Activated CD4-positive, CD25-positive, alpha-beta regulatory T cell treated with anti-CD3 and anti-CD28 coated beads, Interleukin-2, amount 50 U/mL, for 72 hours (primary cell): ENCODE results near the gene CHST2.
"Not testable (repeated sequence)": the region's sequence is repeated elsewhere in the genome, so short reads cannot be mapped to it uniquely, and the experiment has no call there.

Experiments used
- DNase-seq: peaks from one replicate; pipeline ENCODE4 v3.0.0; 2021

Gene CHST2

DNA sequence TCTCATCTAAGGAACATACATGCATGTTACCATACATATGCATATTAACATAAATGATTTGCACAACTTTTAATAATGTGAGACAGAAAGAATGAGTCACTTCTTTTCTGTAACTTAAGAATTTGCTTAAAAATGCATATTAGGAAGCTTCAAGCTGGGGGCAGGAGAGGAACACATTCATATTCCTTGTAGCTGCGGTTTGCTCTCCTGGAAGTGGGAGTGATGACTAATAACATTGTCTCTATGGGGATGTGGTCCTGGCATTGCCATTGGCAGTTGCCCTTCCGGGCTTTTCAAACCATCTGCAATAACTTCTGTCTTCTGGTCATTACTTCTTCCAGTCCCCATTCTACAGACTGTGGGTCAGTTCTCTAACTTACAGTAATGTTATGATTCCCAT, 15.6 kb downstream of the CHST2 start:
- no peak for DNase-seq

DNA sequence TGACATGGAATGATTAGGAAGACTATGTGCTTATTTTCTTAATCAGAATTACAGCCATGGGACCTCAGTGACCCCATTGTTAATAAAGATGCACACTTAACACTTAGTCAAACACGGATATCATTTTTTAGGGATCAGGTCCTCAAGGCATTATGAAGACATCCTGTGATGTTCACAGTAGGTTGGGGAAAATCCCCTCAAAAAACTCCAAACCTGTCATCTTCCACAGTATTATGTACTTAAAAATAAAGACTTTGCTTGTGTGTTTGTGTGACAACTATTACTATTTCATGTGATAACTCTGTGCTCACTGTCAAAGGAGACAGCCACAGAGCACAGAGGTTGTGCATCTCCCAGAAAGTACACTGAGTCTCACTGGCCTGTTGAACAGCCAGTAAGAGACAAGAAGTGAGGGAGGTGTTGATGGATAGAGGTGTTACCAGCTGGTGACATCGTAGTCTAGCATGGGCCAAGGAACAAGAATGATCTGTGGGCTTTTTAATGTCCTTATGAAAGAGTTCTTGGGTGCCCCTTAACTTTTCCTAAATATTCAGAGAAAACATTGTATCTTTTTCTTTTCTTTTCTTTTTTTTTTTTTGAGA, 18.0 kb downstream of the CHST2 start:
- no peak for DNase-seq

DNA sequence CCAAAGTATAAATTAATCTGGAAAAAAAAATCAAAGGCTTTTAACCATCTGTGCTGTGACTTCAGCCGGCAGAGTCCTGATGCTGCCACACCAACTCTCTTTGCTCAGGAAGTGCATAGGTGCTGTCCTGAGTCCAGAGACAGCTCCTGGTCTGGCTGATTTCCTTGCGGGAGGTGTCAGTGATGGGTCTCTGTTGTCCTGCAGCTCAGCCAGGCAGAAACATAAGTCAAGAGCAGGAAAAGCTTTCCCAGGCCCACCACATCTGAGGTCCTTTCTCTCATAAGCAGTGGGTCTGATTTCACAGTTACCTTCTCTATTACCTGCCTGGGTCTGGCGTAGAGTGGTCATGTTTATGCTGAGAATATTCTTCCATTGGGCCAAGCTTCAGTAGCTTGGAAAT, 19.4 kb downstream of the CHST2 start:
- no peak for DNase-seq

DNA sequence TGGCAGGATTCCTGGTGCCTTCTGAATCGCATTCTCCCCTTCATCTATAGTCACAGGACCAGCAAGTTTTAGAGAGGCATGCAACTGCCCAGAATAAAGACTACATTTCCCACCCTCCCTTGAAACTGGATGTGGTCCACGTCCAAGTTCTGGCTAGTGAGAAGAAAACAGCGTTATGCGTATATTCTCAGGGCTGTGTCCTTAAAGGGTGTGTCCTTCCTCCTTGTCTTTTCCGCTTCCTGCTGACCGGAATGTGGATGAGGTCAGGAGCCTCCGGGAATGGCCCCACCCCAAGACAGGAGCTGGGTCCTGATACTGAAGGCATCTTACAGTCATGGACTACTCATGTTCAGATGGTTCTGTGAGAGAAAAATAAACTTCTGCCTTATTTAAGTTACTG, 20.2 kb downstream of the CHST2 start:
- no peak for DNase-seq

DNA sequence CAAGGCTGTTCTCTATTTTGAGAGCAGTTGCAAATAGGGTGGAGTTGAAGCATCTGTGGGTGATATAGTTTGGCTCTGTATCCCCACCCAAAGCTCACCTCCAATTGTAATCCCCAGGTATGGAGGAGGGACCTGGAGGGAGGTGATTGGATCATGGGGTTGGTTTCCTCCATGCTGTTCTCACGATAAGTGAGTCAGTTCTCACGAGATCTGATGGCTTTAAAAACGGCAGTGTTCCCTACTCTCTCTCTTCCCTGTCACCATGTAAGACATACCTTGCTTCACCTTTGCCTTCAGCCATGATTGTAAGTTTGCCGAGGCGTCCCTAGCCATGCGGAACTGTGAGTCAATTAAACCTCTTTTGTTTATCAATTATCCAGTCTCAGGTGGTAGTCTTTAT, 21.0 kb downstream of the CHST2 start:
- DNase-seq = no peak

DNA sequence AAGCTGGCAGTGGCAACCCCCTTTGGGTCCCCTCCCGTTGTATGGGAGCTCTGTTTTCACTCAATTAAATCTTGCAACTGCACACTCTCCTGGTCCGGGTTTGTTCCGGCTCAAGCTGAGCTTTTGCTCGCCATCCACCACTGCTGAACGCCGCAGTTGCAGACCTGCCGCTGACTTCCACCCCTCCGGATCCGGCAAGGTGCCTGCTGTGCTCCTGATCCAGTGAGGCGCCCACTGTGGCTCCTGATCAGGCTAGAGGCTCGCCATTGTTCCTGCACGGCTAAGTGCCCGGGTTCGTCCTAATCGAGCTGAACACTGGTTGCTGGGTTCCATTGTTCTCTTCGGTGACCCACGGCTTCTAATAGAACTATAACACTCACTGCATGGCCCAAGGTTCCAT, 22.8 kb downstream of the CHST2 start:
- no peak for DNase-seq

DNA sequence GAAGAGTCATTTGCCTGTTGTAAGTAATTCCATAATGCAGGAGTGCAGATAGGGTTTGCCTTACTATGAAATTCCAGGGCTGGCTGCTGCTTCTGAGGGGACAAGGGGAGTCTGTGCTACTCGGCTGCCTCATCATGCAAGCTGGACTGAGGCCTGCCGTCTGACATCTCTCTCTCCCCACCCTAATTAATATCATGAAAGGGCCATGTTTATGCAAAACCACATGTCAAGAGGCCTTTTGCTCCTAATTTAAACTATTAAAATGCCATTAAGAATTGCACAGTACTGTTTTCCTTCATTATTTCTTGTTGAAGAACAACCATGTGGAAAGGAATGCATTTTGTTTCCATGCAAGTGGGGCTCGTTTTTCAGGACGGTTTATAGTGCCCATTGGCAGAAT, 26.3 kb downstream of the CHST2 start:
- DNase-seq = no peak

DNA sequence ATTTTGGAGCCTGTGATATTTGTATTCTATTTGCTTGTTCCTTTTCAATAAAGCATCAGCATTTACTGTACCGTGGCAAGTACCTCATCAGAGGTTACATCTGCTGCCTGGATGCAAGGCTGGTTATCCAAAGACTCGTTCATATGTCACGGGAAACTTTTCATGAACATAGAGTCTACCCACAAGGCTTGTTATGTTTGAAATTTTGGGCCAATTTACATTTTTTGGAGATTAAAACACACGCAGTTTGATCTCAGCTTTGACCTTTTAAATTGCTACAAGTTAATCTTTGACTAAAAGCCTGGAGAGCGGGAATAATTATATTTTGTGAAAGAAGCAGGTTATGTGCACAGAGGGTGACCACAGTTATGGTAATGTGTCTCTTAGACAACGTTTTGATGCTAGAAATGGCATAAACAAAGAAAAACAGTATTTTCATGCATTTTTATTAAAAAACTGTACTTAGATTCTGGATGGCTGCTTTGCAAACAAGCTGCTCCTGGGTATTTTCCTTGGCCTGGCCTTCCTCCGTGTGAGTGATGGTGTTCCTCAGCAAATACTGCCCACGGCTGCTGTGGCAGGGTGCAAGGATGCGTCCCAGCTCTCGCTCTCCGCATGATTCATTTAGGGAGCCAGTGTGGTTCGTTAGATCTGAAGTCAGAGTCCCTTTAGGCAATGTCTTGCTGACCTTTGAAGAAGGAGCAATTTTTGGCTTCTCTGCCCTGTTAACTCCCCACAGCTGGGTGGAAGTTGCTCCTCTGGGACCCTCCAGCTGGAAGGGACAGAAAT, 27.1 kb downstream of the CHST2 start:
- DNase-seq = no peak

DNA sequence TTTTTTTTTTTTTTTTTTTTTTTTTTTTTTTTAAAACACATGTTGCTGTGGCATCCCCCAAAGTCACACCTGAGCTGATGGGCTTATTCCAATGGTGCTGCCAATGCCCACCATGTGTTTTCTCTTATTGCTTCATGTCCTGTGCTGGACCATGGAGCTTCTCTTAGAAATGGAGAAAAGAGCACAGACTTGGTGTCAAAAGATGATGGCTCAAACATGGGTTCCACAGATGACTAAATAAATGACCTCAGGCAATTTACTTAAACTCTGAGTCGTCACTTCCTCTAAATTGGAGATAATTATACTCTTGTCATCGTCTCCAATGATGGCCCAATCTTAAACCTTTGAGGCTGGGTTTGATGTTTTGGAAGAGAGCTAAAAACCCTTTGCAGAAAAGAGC, 28.1 kb downstream of the CHST2 start:
- no peak for DNase-seq

DNA sequence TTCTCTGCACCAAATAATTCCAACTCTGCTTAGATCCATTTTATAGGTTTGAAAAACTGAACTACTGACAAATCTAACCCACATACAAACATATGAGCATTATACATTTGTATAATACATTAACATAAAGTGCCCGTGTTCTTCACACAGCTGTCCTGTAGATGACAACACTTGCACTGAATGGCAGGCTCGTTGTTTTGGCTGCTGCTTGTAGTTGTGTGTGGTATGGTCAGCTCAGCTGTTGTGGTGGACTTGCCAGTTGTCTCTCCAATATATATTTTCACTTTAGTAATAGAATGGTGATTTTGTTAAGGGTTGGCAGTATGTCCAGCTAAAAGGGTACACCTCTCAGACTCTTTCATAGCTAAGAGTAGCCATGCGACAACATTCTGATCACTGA, 30.5 kb downstream of the CHST2 start:
- no peak for DNase-seq

DNA sequence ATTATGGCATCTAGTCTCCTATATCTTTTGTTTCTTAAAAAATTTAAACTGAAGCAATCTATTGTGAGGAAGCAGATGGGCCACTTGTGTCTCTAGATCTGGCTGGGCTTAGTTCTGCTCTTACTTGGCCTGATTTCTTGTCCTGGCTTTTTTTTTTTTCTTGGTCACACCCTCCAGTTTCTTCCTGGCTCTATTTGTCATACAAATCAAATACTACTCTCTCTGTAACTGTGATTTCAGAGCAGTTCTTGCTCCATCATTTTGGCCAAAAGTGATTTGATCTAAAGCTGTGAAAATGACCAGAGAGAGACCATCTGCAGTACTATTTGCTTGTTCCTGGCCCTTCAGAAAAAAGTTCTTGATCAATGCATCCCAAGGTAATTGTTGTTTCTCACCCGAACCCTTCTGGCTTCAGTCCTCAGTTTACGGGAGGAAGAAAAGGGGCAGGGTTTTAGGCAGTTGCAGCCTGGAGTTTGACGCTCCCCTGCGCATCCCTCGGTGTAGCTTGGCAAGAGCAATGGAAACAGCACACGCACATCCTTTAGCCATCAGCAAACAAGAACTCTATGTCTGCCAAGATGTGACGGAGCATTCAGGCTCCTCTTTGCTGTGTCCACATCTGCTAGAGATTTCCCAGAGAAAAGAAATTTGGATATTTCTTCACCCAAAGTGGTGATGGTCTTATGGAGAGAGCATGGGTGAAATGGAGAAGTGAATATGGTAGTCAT, 31.6 kb downstream of the CHST2 start:
- DNase-seq = no peak

DNA sequence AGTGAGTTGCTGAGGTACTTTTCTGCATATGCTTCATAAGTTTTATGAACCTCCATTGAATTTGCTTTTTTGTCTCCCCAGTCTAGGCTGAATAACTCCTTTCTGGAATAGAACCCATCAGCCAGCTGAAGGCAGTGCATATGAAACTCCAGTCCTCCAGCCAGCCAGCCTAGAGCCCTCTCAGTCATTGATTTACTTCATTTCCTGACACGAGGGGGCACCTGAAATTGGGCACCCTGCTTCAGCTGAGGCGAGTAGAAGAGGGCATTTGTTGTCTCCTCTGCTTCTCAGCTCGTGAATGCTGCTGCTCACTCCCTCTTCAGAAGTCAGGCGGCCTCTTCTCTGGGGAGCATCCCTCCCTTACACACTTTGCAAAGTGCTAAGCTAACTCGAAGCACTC, 32.5 kb downstream of the CHST2 start:
- DNase-seq = no peak

DNA sequence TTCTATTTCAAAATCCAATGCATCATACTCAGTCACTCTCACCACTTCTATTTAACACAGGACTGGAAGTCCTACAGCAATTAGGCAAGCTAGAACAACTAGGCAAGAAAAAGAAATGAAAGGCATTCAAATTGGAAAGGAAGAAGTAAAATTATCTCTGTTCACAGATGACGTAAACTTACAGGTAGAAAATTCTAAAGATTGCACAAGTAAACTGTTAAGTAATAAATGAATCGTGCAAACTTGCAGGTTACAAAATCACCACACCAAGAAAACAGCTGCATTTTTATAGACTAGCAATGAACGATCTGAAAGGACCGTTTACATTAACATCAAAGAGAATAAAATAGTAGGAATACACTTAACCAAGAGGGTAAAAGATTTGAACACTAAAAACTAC, 36.2 kb downstream of the CHST2 start:
- DNase-seq = no peak

DNA sequence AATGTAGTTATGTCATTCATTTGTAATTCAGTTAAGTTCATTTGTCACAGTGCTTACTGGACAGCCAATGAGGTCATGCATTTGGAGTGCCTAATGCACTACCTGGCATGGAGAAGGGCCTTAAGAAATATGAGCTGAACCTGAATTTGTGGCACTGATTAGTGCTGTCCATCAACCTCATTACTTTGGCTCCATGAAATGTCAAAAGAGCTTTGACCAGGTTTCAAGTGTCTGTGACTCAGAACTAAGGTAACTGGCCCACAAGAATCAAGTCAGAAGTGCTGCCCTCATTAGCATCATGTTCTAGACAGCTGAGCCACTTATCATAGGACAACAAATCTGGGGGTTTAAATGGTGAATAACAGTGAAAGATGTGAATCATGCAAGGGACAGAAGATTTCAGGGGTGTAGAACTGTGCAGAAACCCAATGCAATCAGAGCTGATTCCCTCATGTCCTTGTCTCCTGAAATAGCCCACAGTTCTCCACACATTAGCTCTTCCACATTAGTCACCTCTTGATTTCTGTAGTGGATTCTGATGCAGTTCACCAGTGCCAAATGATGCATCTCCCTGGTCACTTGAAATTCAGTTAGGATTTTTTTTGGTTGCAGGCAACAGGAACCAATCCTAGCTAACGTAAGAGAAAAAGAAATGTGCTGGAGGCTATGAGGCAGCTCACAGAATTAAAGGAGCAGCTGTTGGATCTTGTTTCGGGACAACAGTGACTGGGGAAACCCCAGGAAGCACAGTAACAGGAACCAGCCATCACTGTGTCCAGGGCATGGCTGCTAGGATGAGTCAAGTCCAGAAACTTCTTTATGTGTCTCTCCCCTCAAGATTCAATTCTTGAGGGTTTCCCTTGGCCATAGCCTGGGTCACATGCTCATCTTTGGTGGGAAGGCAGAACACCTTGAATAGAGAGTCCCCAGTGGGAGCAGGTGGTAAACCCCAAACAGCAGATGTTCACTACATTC, 38.7 kb downstream of the CHST2 start:
- DNase-seq = no peak

DNA sequence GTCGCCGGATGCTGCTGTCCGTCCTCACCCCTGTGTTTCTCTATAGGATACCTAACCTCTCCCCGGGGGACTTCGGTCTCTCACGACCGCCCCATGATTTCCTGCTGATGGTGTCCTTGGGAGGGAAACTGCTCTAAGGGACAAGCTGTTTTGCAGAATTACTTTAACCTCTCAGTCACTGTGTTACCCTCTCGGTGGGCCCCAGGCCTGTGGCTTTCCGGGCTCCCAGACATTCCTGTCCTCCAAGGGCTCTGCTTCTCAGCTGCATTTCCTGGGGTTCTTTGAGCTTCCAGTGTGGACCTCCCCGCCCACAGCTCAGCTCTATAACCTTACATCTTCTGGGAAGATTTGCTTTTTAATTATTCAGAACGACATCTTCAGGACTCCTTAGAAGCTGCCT, 40.9 kb downstream of the CHST2 start:
- no peak for DNase-seq

DNA sequence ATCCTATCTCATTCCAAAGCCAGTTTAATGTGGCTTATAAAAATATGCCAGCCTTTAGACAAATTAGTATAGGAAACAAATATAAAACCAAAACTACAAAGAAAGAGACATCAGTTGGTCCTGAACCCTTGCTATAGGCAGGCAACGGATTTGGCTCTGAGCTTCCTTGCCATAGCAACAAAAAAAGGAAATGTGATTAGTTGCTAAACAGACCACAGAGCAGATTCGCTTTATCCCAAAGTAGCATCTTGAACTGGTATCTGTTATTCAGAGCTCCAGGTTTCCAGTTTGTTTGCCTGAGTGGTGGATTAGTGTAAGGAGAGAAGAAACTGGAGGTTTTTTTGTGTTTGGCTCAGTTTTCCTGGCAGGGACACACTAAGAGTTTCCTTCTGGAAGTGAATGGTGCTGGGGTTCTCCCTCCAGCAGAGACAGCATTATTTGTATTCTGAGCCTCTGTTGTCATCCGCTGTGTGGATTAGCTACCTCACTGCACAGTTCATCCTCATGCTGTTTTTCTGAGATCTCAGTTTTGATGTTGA, 44.1 kb downstream of the CHST2 start:
- no peak for DNase-seq

DNA sequence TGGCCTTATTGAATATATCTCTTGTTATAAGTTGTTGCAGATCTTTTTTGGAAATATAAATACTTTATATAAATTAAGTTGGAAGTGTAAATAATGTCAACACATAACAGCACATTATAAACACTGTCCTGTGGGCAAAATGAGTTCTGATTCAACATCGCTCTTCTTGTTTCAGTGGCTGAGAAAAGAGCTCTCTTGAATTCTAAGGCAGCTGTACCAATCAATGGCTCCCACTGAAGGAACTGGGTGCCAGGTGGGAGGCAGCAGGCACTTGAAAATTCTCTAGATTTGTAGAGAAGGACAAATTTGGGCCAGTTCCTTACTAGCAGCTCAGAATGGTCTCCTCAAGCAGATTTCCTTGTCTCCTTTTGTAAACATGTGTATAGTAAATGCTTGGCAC, 45.6 kb downstream of the CHST2 start:
- no peak for DNase-seq

DNA sequence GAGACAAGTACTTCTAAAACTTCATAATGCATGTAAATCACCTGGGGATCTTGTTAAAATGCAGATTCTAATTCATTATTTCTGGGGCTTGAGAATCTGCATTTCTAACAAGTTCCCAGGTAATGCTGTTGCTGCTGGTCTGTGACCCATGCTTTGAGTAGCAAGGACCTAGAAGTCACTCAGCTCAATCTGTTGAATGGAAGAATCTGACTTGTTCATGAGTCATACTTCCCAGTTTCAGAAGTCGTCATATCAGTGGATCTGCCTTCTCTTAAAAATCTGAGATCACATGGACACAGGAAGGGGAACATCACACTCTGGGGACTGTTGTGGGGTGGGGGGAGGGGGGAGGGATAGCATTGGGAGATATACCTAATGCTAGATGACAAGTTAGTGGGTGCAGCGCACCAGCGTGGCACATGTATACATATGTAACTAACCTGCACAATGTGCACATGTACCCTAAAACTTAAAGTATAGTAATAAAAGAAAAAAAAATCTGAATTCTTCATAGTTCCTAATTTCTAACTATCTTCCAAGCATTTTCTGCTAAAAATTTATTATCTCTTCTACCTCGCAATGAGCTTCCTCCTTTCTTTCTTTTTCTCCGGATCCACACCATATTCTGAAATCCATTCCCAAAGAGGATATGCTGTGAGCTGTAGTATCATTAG, 46.2 kb downstream of the CHST2 start:
- not testable (repeated sequence) for DNase-seq

DNA sequence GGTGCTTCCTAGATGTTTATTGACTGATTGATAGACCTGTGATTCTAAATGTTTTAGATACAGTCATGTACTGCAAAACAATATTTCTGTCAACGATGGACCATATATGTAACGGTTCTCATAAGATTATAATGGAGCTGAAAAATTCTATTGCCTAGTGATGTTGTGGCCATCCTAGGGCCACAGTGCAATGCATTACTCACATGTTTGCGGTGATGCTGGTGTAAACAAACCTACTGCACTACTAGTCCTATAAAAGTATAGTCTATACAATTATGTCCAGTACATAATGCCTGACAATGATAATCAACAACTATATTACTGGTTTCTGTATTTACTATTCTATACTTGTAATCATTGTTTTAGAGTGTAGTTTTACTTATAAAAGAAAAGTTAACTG, 46.8 kb downstream of the CHST2 start:
- no peak for DNase-seq

DNA sequence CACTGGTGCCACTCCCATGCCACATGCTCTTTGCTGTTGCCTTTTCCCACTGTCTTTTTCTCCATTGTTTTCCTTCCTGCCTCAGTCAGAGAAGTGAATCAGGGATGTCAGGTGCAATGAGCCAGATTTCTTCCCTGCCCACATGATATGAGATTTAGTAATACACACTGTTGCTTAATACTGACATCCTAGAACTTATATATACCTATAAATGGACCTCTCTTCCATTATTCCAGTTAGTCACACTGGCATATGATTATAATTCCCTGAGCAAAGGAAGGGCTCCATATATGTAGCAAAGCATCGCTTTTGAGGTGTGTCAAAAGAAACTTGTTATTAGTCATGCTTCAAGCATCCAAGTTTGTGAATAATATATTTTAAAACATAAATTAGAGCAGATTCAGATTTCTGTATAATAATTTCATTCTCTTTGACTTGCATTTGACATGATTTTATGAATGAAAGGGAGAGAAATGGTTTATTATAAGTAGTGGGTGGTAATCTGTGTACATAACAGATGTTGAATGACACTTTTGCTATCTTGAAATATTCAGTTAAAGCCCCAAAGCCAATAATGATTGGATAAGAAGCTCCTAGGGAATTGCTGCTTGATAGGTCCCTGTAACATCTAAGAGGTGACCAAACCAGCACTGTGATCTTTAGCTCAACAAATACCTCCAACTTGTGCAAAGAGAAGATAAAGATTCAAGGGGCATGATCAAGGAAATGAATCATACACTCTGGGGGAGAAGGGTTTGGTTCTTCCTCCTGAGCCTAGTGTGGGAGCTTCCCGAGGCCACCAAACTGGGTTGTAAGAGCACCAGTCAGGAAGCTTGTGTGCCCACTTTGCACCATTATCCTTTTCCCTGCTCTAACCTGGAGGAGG, 48.6 kb downstream of the CHST2 start:
- no peak for DNase-seq

DNA sequence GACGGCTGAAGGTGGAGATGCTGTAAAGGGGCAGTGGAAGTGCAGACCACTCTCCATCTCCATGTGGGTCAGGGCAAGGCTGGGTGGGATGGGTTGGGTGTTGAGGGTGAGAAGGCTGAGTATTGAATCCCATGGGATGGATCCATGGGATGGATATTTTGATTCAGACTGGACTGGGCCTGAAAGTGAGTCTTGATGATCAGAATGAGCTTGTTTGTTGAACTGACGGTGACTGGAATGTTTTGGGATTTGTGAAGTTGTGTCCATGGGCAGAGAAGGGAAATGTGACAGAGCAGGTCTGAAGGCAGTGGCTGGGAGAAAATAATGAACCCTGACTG, 49.3 kb downstream of the CHST2 start:
- DNase-seq = no peak
